ENCODE results near the gene SSR1.
"Not testable (repeated sequence)": the region's sequence is repeated elsewhere in the genome, so short reads cannot be mapped to it uniquely, and the experiment has no call there.

The SSR1 gene

DNA sequence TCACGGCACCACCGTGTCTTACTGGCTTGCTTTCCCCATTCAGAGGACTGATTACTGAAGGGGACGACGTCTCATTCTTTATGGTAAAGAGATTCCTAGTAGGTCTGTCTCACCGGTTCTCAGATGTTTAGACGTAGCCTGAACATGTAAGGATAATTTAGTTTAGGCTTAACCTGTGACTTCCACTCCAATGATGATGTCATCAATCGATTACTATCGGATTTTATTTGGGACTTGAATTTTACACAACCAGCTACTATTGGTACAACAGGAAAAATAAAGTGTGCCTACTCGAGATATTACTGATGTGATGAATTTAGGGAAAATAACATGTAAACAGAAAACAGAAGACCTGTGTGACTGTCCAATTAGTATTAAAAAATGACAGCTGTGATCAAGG, 4.5 kb upstream of the SSR1 start:
- DNase-seq (ENCODE audit: low read depth): no peak

GRCh38 chr6:7316658-7317533, 3.9 kb upstream of the SSR1 start:
- DNase-seq (ENCODE audit: low read depth): no peak

DNA sequence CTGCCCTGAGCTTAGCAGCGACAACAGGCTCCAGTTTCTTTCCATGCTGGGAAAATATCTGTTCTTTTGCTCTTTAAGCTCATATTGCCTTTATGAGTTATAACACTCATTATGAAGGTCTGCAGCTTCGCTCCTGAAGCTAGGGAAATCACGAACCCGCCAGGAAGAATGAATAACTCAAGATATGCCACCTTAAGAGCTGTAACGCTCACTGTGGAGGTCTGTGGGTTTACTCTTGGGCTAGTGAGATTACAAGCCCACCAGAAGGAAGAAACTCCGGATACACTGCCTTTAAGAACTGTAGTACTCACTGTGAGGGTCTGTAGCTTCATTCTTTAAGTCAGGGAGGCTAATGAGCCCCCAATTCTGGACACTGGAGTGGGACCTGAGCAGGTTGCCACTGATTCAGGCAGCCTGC, 3.0 kb upstream of the SSR1 start:
- no peak for DNase-seq (ENCODE audit: low read depth)

DNA sequence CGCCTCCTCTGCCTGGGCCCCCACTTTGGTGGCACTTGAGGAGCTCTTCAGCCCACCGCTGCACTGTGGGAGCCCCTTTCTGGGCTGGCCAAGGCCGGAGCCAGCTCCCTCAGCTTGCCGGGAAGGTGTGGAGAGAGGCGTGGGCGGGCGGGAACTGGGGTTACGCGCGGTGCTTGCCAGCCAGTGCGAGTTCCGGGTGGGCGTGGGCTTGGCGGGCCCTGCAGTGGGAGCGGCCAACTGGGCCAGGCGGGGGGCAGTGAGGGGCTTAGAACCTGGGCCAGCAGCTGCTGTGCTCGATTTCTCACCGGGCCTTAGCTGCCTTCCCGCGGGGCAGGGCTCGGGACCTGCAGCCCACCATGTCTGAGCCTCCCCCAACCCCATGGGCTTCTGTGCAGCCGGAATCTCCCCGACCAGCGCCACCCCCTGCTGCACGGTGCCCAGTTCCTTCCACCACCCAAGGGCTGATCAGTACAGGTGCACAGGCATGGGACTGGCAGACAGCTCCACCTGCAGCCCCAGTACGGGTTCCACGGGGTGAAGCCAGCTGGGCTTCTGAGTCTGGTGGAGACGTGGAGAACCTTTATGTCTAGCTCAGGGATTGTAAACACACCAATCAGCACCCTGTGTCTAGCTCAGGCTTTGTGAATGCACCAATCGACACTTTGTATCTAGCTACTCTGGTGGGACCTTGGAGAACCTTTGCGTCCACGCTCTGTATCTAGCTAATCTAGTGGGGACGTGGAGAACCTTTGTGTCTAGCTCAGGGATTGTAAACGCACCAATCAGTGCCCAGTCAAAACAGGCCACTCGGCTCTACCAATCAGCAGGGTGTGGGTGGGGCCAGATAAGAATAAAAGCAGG, 2.3 kb upstream of the SSR1 start:
- DNase-seq (ENCODE audit: low read depth): not testable (repeated sequence)

DNA sequence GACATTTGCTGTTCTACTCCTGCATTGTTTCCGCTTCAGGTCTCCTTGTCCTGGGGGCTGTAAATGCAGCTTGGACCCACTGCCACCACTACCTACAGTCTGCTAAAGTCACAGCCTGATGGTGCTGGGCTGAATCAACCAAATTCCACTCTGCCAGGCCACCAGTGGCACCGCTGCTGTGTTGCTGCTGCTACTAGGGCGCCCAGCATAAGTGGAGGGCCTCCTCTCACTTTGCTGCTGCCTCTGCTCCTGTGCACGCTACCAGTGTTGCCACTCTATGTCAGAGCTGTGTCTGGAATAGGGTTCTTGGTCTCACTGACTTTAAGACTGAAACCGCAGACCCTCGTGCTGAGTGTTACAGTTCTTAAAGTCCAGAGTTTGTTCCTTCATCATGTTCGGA, 1.4 kb upstream of the SSR1 start:
- no peak for DNase-seq (ENCODE audit: low read depth)

DNA sequence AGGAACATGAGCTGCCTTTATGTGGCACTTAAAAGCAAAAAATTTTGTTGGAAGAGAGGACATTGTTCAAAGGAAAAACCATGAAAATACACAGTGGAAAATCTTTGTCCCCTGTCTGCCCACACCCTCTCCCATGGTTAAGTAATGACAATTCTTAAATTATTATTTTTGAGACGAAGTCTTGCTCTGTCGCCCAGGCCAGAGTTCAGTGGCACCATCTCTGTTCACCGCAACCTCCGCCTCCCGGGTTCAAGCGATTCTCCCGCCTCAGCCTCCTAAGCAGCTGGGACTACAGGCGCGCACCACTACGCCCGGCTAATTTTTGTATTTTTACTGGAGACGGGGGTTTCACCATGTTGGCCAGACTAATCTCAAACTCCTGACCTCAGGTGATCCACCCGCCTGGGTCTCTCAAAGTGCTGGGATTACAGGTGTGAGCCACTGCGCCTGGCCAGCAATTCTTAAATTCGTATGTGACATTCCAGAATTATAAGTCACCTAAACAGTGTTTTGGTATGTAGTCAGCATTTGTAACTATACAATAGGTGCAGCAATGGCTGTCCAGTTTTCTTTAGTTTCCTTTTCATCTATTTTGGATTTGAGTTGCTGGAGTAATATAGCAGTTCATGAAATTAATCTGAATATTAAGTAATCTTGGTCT, 636 bp upstream of the SSR1 start:
- no peak for DNase-seq (ENCODE audit: low read depth)

GRCh38 chr6:7311917-7312615, 933 bp downstream of the SSR1 start:
- peak; percentile 19 for DNase-seq (ENCODE audit: low read depth)

DNA sequence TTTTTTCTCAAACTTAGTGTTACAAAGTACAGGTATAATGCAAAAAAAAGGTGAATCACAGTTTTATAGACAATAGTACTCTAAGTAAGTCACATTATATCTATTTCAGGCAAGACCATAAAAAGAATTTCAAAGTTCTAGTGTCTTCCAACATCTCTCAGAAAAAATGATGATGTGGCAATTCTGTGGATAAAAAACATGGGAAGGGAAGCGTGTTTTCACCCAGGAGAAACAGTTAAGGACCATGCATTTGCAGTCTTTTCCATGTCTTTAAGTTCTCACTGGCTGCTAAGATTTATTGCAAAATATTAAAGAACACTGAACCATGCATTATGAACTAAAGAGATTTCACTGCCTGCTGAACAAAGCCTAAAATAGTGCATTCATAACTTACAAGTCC, 1.8 kb downstream of the SSR1 start:
- DNase-seq (ENCODE audit: low read depth): no peak

DNA sequence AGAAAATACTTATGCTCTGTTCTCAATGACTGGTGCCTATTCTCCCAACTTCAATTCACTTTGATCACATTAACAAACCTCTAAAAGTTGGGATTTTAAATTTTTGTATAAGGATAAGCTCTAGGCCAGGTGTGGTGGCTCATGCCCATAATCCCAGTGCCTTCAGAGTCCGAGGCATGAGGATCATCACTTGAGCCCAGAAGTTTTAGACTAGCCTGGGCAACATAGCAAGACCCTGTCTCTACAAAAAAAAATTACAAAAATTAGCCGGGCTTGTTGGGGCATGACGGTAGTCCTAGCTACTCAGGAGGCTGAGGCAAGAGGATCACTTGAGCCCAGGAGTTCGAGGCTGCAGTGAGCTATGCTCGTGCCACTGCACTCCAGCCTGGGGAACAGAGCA, 3.9 kb downstream of the SSR1 start:
- DNase-seq (ENCODE audit: low read depth): no peak

DNA sequence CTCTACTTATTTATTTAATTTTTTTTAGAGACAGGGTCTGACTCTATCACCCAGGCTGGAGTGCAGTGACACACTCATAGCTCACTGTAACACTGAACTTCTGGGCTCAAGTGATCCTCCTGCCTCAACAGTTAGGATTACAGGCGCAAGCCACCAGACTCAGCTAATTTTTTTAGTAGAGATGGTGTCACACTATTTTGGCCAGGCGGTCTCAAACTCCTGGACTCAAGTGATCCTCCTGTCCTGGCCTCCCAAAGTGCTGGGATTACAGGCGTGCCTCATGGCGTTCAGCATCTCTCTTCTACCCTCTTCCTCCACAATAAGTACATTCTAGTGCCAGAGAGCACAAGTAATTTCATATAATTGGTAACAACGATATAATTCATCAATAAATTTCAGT, 5.5 kb downstream of the SSR1 start:
- DNase-seq (ENCODE audit: low read depth): no peak

GRCh38 chr6:7304821-7305220, 8.2 kb downstream of the SSR1 start:
- DNase-seq (ENCODE audit: low read depth): no peak

DNA sequence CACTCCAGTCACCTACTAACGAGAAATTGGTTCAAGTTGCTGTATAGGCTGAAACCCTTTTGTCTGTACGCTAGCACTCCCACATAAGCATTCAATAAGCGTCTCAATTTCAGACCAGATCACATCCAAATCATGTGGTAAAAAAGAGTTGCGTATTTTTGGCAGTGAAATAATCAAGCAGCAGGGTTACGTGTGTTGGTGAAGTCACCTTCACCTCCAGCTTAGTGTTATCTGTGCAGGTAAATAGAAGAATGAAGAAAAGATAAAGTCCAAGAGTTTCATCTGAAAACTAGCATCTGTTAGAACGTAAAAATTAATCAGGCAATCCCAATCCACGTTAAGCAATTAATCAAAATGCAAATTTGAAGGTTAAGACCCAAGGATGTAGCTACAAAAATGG, 11.3 kb downstream of the SSR1 start:
- DNase-seq (ENCODE audit: low read depth): no peak

DNA sequence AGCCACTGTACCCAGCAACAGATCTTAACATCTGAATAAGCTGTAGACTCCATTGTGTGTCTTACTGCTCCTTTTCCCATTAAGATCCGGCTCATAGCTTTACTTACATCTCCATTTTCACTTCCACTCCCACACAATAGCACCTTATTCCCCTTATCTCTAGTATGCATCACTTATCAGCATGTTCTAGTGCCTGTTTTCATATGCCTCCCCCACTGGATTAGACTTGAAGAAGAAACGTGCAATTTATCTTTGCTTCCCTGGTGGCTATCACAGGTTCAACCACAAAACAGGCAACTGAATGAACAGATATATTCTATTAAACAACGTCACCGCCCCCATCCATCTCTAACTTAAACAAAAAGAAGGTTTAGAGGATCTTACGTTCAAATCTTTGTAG, 12.1 kb downstream of the SSR1 start:
- DNase-seq (ENCODE audit: low read depth): no peak

GRCh38 chr6:7298113-7298512, 14.9 kb downstream of the SSR1 start:
- DNase-seq (ENCODE audit: low read depth): no peak

- DNase-seq (ENCODE audit: low read depth): no peak
Measured at GRCh38 chr6:7296602-7297001, 16.4 kb downstream of the SSR1 start.

DNA sequence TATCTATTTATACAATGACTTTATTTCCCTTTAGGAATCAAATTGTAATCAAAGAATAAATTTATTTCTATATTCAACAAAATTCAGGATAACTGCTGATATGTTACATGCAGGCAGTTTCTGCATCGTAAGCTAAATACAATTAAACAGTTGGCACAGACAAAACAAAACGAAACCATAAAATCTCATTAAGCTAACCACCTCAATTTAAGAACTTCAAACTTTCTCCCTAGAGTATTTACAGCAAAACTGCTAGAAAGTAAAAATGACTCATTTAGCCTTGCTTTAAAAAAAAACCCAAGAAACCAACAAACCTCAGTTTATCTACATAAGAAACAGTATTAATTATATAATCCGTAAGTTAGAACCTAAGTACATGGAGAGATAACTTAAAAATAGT, 17.1 kb downstream of the SSR1 start:
- DNase-seq (ENCODE audit: low read depth): no peak

GRCh38 chr6:7292596-7293255, 20.3 kb downstream of the SSR1 start:
- no peak for DNase-seq (ENCODE audit: low read depth)

DNA sequence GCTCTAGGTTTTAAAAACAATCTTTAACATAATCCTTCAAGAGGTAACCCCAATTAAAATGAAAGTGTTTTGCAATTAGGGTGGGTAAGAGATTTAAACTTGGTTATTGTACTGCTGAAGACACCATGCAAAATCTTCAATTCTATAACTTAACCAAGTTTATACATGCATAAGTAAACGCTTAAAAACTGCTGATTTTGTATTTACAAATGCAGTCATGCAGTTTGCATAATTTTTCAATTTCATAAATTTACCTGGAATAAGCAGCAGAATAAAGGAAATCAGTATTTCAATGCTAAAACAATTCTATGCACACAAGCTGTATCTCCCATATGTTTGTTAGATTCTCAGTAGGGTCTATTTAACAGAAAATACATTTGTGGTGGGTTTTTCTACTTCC, 22.9 kb downstream of the SSR1 start:
- DNase-seq (ENCODE audit: low read depth): no peak

DNA sequence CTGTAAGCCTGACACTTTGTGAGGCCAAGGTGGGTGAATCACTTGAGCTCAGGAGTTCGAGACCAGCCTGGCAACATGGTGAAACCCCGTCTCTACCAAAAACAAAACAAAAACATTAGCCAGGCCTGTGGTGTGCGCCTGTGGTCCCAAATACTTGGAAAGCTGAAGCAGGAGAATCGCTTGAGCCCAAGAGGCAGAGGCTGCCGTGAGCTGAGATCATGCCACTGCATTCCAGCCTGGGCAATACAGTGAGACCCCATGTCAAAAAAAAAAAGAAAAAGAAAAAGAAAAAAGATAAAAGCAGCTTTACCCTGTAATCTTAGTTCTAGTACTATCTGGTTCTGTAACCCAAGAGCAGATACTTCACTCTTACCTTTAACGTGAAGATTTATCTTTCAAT, 27.6 kb downstream of the SSR1 start:
- no peak for DNase-seq (ENCODE audit: low read depth)

DNA sequence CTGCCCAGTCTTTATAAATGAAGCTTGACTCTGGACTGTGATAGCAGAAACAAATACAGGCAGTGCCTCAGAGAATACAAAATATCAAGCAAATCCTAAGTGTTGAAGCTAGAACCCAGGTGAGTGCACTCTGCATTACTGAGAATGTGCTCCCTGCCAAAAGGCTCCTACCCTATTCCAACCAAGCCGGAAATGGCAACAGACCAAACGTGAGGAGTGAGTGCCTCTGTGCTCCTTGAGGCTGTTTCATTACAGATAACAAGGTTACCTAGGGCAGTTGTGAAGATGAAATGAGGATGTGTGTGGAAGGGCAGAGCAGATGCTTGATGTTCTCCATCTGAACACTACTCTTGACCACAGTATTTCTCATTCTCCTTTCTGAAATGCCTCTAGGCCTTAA, 29.3 kb downstream of the SSR1 start:
- DNase-seq (ENCODE audit: low read depth): no peak

DNA sequence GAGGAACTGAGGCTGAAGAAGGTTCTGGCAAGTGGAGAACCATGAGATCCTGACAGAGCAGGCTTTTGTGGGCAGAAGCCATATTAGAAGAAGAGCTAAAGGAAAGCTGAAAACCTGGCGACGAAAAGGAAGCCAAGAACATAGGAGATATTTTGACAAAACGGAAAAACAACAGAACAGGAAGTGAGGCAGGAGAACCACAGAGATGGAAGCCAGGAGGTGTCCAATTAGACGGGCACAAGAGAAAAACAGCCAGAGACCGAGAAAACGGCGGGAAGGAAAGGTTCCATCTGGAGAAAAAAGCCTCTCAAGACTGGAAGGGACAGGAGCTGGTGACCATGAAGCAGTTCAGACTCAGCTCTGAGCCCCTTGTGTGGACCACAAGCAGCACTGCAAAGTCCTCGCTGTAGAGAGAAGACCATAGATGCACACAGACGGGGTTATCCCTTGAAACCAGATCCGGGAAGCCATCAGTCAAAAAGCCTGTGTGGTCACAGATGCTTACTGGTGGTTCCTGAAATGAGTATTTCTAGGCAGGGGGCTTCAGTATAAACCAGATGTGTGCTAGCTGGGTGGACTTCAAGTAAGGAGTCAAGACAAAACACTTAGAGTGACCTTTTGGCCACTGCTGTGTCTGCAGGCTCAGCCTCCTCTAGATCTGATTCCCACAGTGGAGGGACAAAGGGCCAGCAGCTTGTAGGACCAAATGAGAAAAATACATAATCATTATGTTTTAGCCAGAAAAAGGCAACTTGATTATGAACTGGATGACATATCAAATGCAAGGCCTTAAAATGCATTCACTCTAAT, 30.7 kb downstream of the SSR1 start:
- no peak for DNase-seq (ENCODE audit: low read depth)

Measured in stimulated activated CD8-positive, alpha-beta memory T cell treated with anti-CD3 and anti-CD28 coated beads, Interleukin-15, amount 100 ng/mL, for 24 hours (primary cell).